ENCODE results near the gene LIN7A.

GRCh38 chr12:80881106-80881505, 56.6 kb downstream of the LIN7A start:
- TF ChIP-seq EZH2 (IDR thresholded peaks at IDR 0.05) (no peak), CTCF (IDR thresholded peaks at IDR 0.05) (no peak), EZH2phosphoT487 (IDR thresholded peaks at IDR 0.05) (no peak)
